ENCODE measurements around the gene ALDH3B1. TPM values are rescaled to one million over a fixed set of nuclear protein-coding genes. Genes with fewer than 3 reads are reported as not detected.
A peak's percentile ranks its signal among the peaks of the same experiment; 100 is the strongest.

The ALDH3B1 gene
- total and polyA plus RNA-seq, 2 of the 4 experiments (the other 2 are of a cell fraction) = 11.8 to 22.8 TPM

GRCh38 chr11:68020575-68020974, 10.4 kb downstream of the ALDH3B1 start:
- Histone ChIP-seq H2BK5ac (ENCODE audit: low read depth, low read length, poor library complexity, severe bottlenecking) (no peak overlapping the region), H3K9me3 (ENCODE audit: control insufficient read depth, insufficient read depth, low read length) (no peaks in the 10 kb centered on the region), H3K4me3 (ENCODE audit: insufficient read depth, low read depth, low read length) (no peak overlapping the region), H2AK5ac (ENCODE audit: low read depth, low read length) (peak overlapping the region; percentile 10; the same call in 1 of the 2 replicates), H4K20me1 (ENCODE audit: insufficient read depth, low read length) (no peaks in the 10 kb centered on the region), H3K23ac (ENCODE audit: low read depth, low read length) (no peak overlapping the region), H2BK120ac (ENCODE audit: low read depth, low read length) (no peak overlapping the region), H3K36me3 (ENCODE audit: control insufficient read depth, insufficient read depth, low read length) (peaks cover 22% of the 10 kb centered on the region; the same call in 1 of the 2 replicates), H3K14ac (replicated peaks; ENCODE audit: low read depth, low read length) (no peak overlapping the region), H3K4me1 (ENCODE audit: control insufficient read depth, insufficient read depth, low read length) (peaks cover 6% of the 10 kb centered on the region; the same call in 1 of the 2 replicates), H3K4ac (ENCODE audit: low read depth, low read length) (peak overlapping the region; percentile 66), H3K27ac (ENCODE audit: insufficient read depth, low read length) (no peak overlapping the region), H4K91ac (ENCODE audit: insufficient read depth, low read depth, low read length) (peak overlapping the region; percentile 49; the same call in 1 of the 2 replicates), H3K4me2 (ENCODE audit: low read depth, low read length) (no peak overlapping the region), H2AFZ (replicated peaks; ENCODE audit: low read length, poor library complexity) (peak overlapping the region; percentile 64), H4K8ac (ENCODE audit: low read depth in 2 of 2, low read length in 2 of 2) (no peak overlapping the region), H3K79me1 (ENCODE audit: low read depth in 1 of 2, low read length in 2 of 2) (0 out of 4 replicates have a peak, but pooled peaks cover 0 to under 1% of the 10 kb centered on the region in 2 experiments), H2BK15ac (ENCODE audit: low read depth, low read length) (no peak overlapping the region), H4K5ac (ENCODE audit: low read depth, low read length) (0 out of 2 replicates have a peak overlapping the region, but pooled peaks have one; percentile 4), H3K56ac (ENCODE audit: extremely low read depth, insufficient read depth, low read length) (no peak overlapping the region), H3K9me1 (ENCODE audit: insufficient read depth, low read length) (no peaks in the 10 kb centered on the region; the same call in 1 of the 2 replicates), H3K9ac (ENCODE audit: low read depth, low read length) (no peak overlapping the region), H3K18ac (ENCODE audit: low read depth, low read length) (no peak overlapping the region), H2AK9ac (replicated peaks; ENCODE audit: low read depth, low read length, poor library complexity) (peak overlapping the region; percentile 87), H2BK20ac (ENCODE audit: low read depth, low read length) (no peak overlapping the region), H3K27me3 (ENCODE audit: control insufficient read depth, insufficient read depth, low read length) (no peaks in the 10 kb centered on the region)
- TF ChIP-seq RAD21 (IDR thresholded peaks at IDR 0.05; ENCODE audit: low read length) (peak; percentile 51), CTCF (conservative IDR thresholded peaks at IDR 0.05; ENCODE audit: low read depth, low read length) (peak; percentile 48), ELK1 (IDR thresholded peaks at IDR 0.05; ENCODE audit: borderline replicate concordance, low read depth, low read length) (no peak), SMC3 (IDR thresholded peaks at IDR 0.05; ENCODE audit: low read depth, low read length) (peak; percentile 47)
- peak; percentile 35 for DNase-seq
- no TSS peak for BruUV-seq (replicated peaks)
- 44% methylated on average over 6 of the region's 11 CpGs; no CpG with 5 or more reads in 1 of the 2 experiments for WGBS, 2 experiments (ENCODE audit: extremely low coverage in 2 of 2, insufficient read length in 1 of 2)
- CTCF ChIA-PET = no interaction called here
- POLR2A ChIA-PET (ENCODE audit: unreplicated experiment) = no interaction called here
- in situ Hi-C loops (cut with MboI; ENCODE audit: low sequenced_read_pairs) = no loop called here
- peak; percentile 74 for ATAC-seq (ENCODE audit: low read depth)
- dilution Hi-C loops (cut with HindIII; ENCODE audit: low sequenced_read_pairs, unreplicated experiment) = no loop called here
- intact Hi-C loops (cut with micrococcal nuclease) = no loop called here

All from IMR-90 (cell line).